Measurements from ENCODE around the gene ADAMTS16.

The ADAMTS16 gene

GRCh38 chr5:5287419-5287818, 147.3 kb downstream of the ADAMTS16 start:
- no peak for TF ChIP-seq CTCF (IDR thresholded peaks at IDR 0.05; ENCODE audit: insufficient read depth, low read depth, low read length, missing control alignments)
- no peak overlapping the region for H3K4me3 ChIP-seq (ENCODE audit: low read depth, low read length)
- DNase-seq (ENCODE audit: low read depth): no peak

DNA sequence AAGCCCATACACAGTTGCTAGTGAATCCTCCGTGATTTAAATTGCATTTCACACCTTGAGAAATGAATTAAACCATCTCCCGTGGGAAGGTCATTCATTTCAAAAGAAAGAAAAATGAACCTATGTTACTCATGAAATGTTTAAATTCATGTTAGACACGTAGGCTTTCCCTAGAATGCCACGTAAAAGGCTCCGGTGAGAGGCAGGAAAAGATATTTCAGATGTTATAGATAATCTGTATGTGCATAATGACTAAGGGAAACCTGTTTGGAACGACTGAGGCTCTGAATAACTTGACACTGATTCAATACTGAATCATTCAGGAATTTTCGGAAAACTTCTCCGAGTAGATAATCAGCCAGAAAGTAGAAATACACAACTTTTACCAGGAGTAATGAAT, 148.1 kb downstream of the ADAMTS16 start:
- no peak overlapping the region for H3K4me3 ChIP-seq (ENCODE audit: low read depth, low read length)
- TF ChIP-seq CTCF (IDR thresholded peaks at IDR 0.05; ENCODE audit: insufficient read depth, low read depth, low read length, missing control alignments): no peak
- DNase-seq (ENCODE audit: low read depth): no peak

- no peak overlapping the region for H3K4me3 ChIP-seq (ENCODE audit: low read depth, low read length)
- DNase-seq (ENCODE audit: low read depth): no peak
- TF ChIP-seq CTCF (IDR thresholded peaks at IDR 0.05; ENCODE audit: insufficient read depth, low read depth, low read length, missing control alignments): no peak
Measured at GRCh38 chr5:5289537-5289936, 149.4 kb downstream of the ADAMTS16 start.

DNA sequence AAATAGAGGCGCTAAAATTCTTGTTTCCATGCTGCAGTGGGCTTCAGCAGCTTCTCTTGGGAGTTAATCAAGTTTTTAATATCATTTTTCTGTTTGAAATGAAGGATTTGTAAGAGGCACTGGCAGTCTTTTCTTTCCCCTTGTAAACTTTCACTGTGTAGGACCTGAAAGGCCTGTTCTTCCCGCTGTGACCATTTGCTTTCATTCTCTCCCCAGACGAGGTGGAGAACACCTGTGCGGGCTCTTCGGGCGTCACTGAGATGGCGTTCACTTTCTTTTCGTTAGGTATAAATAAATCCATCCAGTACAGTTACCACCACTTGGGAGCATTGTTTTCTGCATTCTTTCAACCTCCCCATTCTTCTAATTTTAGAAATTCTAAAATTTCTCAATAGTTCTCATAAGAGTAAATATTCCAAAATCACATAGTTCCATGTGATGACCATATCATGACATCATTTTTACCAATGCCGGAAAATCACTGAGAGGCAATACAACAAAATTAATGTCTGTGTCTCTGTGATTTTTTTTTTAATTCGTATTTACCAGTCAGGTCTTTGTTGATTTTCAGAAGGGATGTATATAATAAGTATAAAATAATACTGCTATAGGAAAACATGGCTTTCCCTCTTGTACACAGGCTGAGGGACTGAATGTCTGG, 150.7 kb downstream of the ADAMTS16 start:
- no peak for TF ChIP-seq CTCF (IDR thresholded peaks at IDR 0.05; ENCODE audit: insufficient read depth, low read depth, low read length, missing control alignments)
- no peak overlapping the region for H3K4me3 ChIP-seq (ENCODE audit: low read depth, low read length)
- no peak for DNase-seq (ENCODE audit: low read depth)

- no peak overlapping the region for H3K4me3 ChIP-seq (ENCODE audit: low read depth, low read length)
- no peak for DNase-seq (ENCODE audit: low read depth)
- no peak for TF ChIP-seq CTCF (IDR thresholded peaks at IDR 0.05; ENCODE audit: insufficient read depth, low read depth, low read length, missing control alignments)
Measured at GRCh38 chr5:5291357-5291756, 151.2 kb downstream of the ADAMTS16 start.

- H3K4me3 ChIP-seq (ENCODE audit: low read depth, low read length): no peak overlapping the region
- DNase-seq (ENCODE audit: low read depth): no peak
- no peak for TF ChIP-seq CTCF (IDR thresholded peaks at IDR 0.05; ENCODE audit: insufficient read depth, low read depth, low read length, missing control alignments)
Measured at GRCh38 chr5:5293029-5293428, 152.9 kb downstream of the ADAMTS16 start.

DNA sequence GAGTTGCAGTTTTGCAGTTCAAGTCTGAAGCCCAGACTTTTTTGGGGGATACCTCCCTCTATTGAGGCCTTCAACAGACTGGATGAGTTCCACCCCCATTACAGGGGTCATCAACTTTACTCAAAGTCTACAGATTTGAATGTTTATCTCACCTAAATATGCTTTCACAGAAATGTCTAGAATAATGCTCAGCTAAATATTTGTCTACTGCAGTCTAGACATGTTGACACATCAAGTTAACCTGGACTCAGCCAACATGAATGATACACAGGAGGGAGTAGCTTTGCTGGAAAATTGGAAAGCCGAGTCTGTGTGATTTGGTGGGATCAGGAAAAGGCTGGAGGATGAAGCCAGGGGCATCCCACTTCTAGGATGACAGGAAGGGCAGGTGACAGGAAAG, 154.3 kb downstream of the ADAMTS16 start:
- DNase-seq (ENCODE audit: low read depth): no peak
- no peak overlapping the region for H3K4me3 ChIP-seq (ENCODE audit: low read depth, low read length)
- no peak for TF ChIP-seq CTCF (IDR thresholded peaks at IDR 0.05; ENCODE audit: insufficient read depth, low read depth, low read length, missing control alignments)
